K562 (cell line): ENCODE measurements around the gene ZMYND8. TPM values are rescaled to one million over a fixed set of nuclear protein-coding genes. Genes with fewer than 3 reads are reported as not detected.

Source experiments
- ATAC-seq: fragments of 200-7000 bp; cut with Tn5 transposase; 3 replicates; pipeline ENCODE4 v1.9.1; 2020; ENCODE audit warnings: moderate library complexity
- BruUV-seq: library from RNA; stranded (reverse); fragments of 400-500 nt; replicated peaks from 2 replicates; lab custom pipeline; 2021; lab: Mats Ljungman, UMichigan
- CTCF ChIA-PET: fragments of 300-600 bp; formaldehyde crosslinking; extraction: SDS; loops from one replicate; lab custom pipeline; 2021; ENCODE audit warnings: low intra/inter-chr PET ratio; lab: Yijun Ruan, JAX
- POLR2A ChIA-PET: fragments of 300-600, 350-650 bp; sonication (Branson Sonifier 250); formaldehyde crosslinking; extraction: SDS; loops from one replicate; lab custom pipeline; 2021; ENCODE audit warnings: antibody characterized with exemption, inconsistent platforms; lab: Yijun Ruan, JAX
- DNase-seq, 4 experiments: peaks; one replicate each; pipeline versions ENCODE4 v3.0.0 to v3.0.0-alpha.2; 2011 to 2018; ENCODE audit warnings: low spot score in 3 of 4, mixed read lengths in 3 of 4; ENCODE audit errors: extremely low read depth in 1 of 4
- FAIRE-seq: peaks from 2 replicates; lab custom pipeline; 2011; peaks lifted over from hg19 to GRCh38; lab: Jason Lieb, UNC
- H2AFZ ChIP-seq: 2 replicates; pipeline ENCODE4 v1.6.0; 2011; ENCODE audit warnings: low read depth, low read length, control low read depth, inconsistent platforms
- H3K27ac ChIP-seq: fragments of 200-600 bp; 3 replicates; pipeline ENCODE4 v1.8.0; 2011; ENCODE audit warnings: low read depth, mild to moderate bottlenecking, control low read depth, inconsistent platforms, low read length, moderate library complexity, mixed read lengths; ENCODE audit errors: extremely low read depth
- H3K27me3 ChIP-seq, 2 experiments: fragments of 300-600 bp in 1 of 2; 2 replicates in 1 of 2; 3 replicates in 1 of 2; pipeline versions ENCODE4 v1.6.0 to v1.8.0; 2011; ENCODE audit warnings: inconsistent platforms in 2 of 2, low read length in 2 of 2, mild to moderate bottlenecking in 1 of 2, mixed read lengths in 1 of 2, moderate library complexity in 1 of 2; ENCODE audit not compliant: control insufficient read depth in 2 of 2, insufficient read depth in 2 of 2
- H3K36me3 ChIP-seq: fragments of 300-600 bp; 3 replicates; pipeline ENCODE4 v1.8.0; 2011; ENCODE audit warnings: mild to moderate bottlenecking, low read length, inconsistent platforms; ENCODE audit not compliant: control insufficient read depth, insufficient read depth
- H3K4me1 ChIP-seq, 2 experiments: fragments of 200-600 bp in 1 of 2; replicated peaks in 1 of 2; 2 replicates in 1 of 2; 3 replicates in 1 of 2; pipeline versions ENCODE4 v1.5.1 to v1.8.0; 2011; ENCODE audit warnings: inconsistent platforms in 2 of 2, low read length in 2 of 2, mild to moderate bottlenecking in 1 of 2, mixed read lengths in 1 of 2, moderate library complexity in 1 of 2; ENCODE audit not compliant: control insufficient read depth in 2 of 2, insufficient read depth in 2 of 2
- H3K4me2 ChIP-seq: 2 replicates; pipeline ENCODE4 v1.6.1; 2011; ENCODE audit warnings: low read length, control low read depth, inconsistent platforms, mixed read lengths; ENCODE audit not compliant: insufficient read depth
- H3K4me3 ChIP-seq: fragments of 200-600 bp; sonication (generic), shearing (Covaris generic); 2 replicates; pipeline ENCODE4 v1.5.1; 2016; ENCODE audit warnings: control low read depth, inconsistent platforms
- H3K79me2 ChIP-seq: fragments of 200-600 bp; 3 replicates; pipeline ENCODE4 v1.8.0; 2011; ENCODE audit warnings: low read length, inconsistent platforms; ENCODE audit not compliant: control insufficient read depth, insufficient read depth
- H3K9ac ChIP-seq, 2 experiments: 2 replicates each; pipeline versions ENCODE4 v1.6.0 to v1.6.1; 2011; ENCODE audit warnings: low read depth in 2 of 2, low read length in 2 of 2, control low read depth in 1 of 2, inconsistent platforms in 1 of 2, mild to moderate bottlenecking in 1 of 2, mixed read lengths in 1 of 2; ENCODE audit not compliant: insufficient read depth in 1 of 2
- H3K9me1 ChIP-seq: one replicate; pipeline ENCODE4 v1.6.0; 2011; ENCODE audit warnings: inconsistent platforms, mild to moderate bottlenecking, low read length, moderate library complexity; ENCODE audit not compliant: control insufficient read depth, insufficient read depth
- H3K9me3 ChIP-seq: replicated peaks from 2 replicates; pipeline ENCODE4 v1.5.1; 2011; ENCODE audit warnings: low read depth, low read length, inconsistent platforms; ENCODE audit not compliant: control insufficient read depth, insufficient read depth
- H4K20me1 ChIP-seq: replicated peaks from 2 replicates; pipeline ENCODE4 v1.6.1; 2011; ENCODE audit warnings: low read length, inconsistent platforms, mixed read lengths; ENCODE audit not compliant: control insufficient read depth, insufficient read depth
- MCM2 ChIP-seq: fragments of 450-650 bp; IDR thresholded peaks from 2 replicates; pipeline ENCODE4 v1.6.1; 2017; ENCODE audit warnings: low read depth, mild to moderate bottlenecking
- WGBS: fragments of 100-300 bp; shearing (Covaris generic); methylation state at CpG from one replicate; pipeline ENCODE4 v1.1.6; 2016; ENCODE audit warnings: low coverage, mixed read lengths; ENCODE audit not compliant: insufficient coverage; ENCODE audit errors: missing lambda C conversion rate; 5-methylcytosine and 5-hydroxymethylcytosine counted together
- in situ Hi-C: fragments of 300-500 bp; cut with MboI; formaldehyde crosslinking; loops from 4 replicates; pipeline ENCODE4 v1.15.0; 2018; ENCODE audit warnings: inconsistent platforms, mixed read lengths
- intact Hi-C: fragments of 100-400 bp; cut with micrococcal nuclease; formaldehyde crosslinking; loops from 2 replicates; pipeline ENCODE4 v1.14.2; 2022
- polyA plus RNA-seq, 8 experiments: library from polyadenylated mRNA; depleted of rRNA in 4 of 8; stranded (reverse) in 5 of 8; unstranded in 3 of 8; fragments of >200 nt; fragmentation: Nextera tagmentation in 2 of 8; fragmentation: Illumina TruSeq in 1 of 8; extraction: Ambion mirVana in 2 of 8; extraction: Trizol in 1 of 8; gene quantifications; 2 replicates each; pipeline versions ENCODE4 v1.2.1 to v1.2.3, GENCODE V29; 2011 to 2014; ENCODE audit warnings: inconsistent platforms in 1 of 8, missing spikeins in 1 of 8
- total RNA-seq, 7 experiments: library from RNA; depleted of rRNA in 6 of 7; stranded (reverse); fragments of >200 nt in 6 of 7; fragmentation: Illumina TruSeq in 2 of 7; extraction: Trizol in 2 of 7; gene quantifications; 2 replicates each; pipeline versions ENCODE4 v1.2.1 to v1.2.3, GENCODE V29; 2011 to 2021; ENCODE audit warnings: low replicate concordance in 1 of 7
- TF ChIP-seq, protein P1 (sequence below), 3 experiments: fragments of 200-800 bp in 1 of 3; fragments of 250-450 bp in 1 of 3; fragments of 450-650 bp in 1 of 3; sonication (Bioruptor Pico) in 1 of 3; sonication (Bioruptor generic) in 1 of 3; formaldehyde crosslinking in 1 of 3; IDR thresholded peaks; 2 replicates each; pipeline versions ENCODE4 v1.6.1 to v1.8.0; 2016 to 2022; ENCODE audit warnings: mild to moderate bottlenecking in 2 of 3, missing genetic modification characterization in 2 of 3, missing compliant biosample characterization in 1 of 3, moderate library complexity in 1 of 3

Gene ZMYND8
- total and polyA plus RNA-seq, 9 of the 15 experiments (the other 6 are each of a cell fraction or from before 2014, with no cell fraction given): 31.8 to 148 (median 71.9) TPM

DNA sequence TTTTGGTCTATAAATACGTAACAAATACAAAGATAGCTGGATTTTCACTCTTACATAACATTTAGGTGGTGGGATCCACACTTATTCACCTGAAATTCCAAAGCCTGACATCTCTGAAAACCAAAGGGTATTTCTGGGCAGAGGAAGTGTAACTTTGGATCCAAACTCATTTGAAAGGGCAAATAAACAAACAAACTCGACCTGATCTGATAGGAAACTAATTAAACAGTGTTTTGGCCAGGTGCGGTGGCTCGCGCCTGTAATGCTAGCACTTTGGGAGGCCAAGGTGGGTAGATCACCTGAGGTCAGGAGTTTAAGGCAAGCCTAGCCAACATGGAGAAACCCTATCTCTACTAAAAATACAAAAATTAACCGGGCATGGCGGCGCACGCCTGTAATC is 128.9 kb downstream of the ZMYND8 start:
- WGBS: 92% methylated on average over 9 of the region's 9 CpGs
- no peak for TF ChIP-seq MCM2
- TF ChIP-seq, protein P1, sequence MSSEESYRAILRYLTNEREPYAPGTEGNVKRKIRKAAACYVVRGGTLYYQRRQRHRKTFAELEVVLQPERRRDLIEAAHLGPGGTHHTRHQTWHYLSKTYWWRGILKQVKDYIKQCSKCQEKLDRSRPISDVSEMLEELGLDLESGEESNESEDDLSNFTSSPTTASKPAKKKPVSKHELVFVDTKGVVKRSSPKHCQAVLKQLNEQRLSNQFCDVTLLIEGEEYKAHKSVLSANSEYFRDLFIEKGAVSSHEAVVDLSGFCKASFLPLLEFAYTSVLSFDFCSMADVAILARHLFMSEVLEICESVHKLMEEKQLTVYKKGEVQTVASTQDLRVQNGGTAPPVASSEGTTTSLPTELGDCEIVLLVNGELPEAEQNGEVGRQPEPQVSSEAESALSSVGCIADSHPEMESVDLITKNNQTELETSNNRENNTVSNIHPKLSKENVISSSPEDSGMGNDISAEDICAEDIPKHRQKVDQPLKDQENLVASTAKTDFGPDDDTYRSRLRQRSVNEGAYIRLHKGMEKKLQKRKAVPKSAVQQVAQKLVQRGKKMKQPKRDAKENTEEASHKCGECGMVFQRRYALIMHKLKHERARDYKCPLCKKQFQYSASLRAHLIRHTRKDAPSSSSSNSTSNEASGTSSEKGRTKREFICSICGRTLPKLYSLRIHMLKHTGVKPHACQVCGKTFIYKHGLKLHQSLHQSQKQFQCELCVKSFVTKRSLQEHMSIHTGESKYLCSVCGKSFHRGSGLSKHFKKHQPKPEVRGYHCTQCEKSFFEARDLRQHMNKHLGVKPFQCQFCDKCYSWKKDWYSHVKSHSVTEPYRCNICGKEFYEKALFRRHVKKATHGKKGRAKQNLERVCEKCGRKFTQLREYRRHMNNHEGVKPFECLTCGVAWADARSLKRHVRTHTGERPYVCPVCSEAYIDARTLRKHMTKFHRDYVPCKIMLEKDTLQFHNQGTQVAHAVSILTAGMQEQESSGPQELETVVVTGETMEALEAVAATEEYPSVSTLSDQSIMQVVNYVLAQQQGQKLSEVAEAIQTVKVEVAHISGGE (CRISPR knock-in tag; IDR thresholded peaks at IDR 0.05): peak in 1 of 3 experiments; percentile 73; a peak in 2 of 6 replicates
- CTCF ChIA-PET: interaction anchor here (0.5 kb wide), 1 partner anchor 79 kb away, joined by 4 read pairs; no protein-coding TSS in a partner anchor

More for the DNA sequence above, 128.9 kb downstream of the ZMYND8 start:
- Histone ChIP-seq H3K4me2 (no peak overlapping the region), H3K9me3 (no peaks in the 10 kb centered on the region), H2AFZ (no peak overlapping the region), H3K79me2 (peaks cover 52% of the 10 kb centered on the region), H3K4me3 (no peak overlapping the region), H3K4me1 (peaks cover 0 to 4% of the 10 kb centered on the region in 2 experiments; a peak in 2 of 5 replicates), H3K9ac (no peak overlapping the region), H3K9me1 (no peaks in the 10 kb centered on the region), H3K36me3 (peaks cover 97% of the 10 kb centered on the region), H4K20me1 (peaks cover 8% of the 10 kb centered on the region; the same call in 1 of the 2 replicates), H3K27me3 (no peaks in the 10 kb centered on the region; a peak in 1 of 5 replicates), H3K27ac (no peak overlapping the region)
- no peak for FAIRE-seq
- no peak for DNase-seq
- POLR2A ChIA-PET: interaction anchor here (1.2 to 1.6 kb wide), 2 partner anchors 9 to 10 kb away, joined by 3 to 5 read pairs; no protein-coding TSS in a partner anchor
- ATAC-seq: no peak
- intact Hi-C loops (no loop called here), in situ Hi-C loops (no loop called here)
- no TSS peak for BruUV-seq
